Choroid plexus epithelial cell (primary cell): ENCODE data around the gene SPARC.

Experiments used
- DNase-seq: peaks from one replicate; pipeline ENCODE4 v3.0.0-alpha.2; 2010; ENCODE audit warnings: low read depth
- H3K4me3 ChIP-seq: 2 replicates; pipeline ENCODE4 v1.5.1; 2011; ENCODE audit warnings: low read depth, mild to moderate bottlenecking, control low read depth, low read length, moderate library complexity
- TF ChIP-seq, protein P1 (sequence below): conservative IDR thresholded peaks from 2 replicates; pipeline ENCODE4 v1.5.1; 2011; ENCODE audit warnings: low read depth, mild to moderate bottlenecking, control low read depth, inconsistent platforms, low read length, moderate library complexity

The SPARC gene

DNA sequence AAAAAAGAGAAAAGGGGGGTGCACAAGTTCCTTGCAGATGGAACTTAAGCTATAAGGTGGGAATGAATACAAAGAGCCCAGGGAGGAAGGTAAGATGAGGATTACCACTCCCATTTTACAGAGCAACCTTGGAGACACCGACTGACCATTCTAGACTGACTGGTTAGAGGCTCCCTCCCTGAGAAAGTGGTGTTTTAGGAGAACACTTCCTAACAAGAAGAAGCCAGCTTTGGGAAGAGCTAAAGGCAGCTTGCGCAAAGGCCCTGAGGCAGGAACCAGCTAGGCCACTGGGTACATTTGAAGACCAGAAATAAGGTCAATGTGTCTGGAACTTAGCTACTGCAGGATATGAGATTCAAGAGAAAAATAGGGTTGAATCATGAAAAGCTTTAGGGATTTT lies 38.6 kb downstream of the SPARC start:
- TF ChIP-seq, protein P1, sequence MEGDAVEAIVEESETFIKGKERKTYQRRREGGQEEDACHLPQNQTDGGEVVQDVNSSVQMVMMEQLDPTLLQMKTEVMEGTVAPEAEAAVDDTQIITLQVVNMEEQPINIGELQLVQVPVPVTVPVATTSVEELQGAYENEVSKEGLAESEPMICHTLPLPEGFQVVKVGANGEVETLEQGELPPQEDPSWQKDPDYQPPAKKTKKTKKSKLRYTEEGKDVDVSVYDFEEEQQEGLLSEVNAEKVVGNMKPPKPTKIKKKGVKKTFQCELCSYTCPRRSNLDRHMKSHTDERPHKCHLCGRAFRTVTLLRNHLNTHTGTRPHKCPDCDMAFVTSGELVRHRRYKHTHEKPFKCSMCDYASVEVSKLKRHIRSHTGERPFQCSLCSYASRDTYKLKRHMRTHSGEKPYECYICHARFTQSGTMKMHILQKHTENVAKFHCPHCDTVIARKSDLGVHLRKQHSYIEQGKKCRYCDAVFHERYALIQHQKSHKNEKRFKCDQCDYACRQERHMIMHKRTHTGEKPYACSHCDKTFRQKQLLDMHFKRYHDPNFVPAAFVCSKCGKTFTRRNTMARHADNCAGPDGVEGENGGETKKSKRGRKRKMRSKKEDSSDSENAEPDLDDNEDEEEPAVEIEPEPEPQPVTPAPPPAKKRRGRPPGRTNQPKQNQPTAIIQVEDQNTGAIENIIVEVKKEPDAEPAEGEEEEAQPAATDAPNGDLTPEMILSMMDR, result no peak
- no peak overlapping the region for H3K4me3 ChIP-seq
- no peak for DNase-seq

DNA sequence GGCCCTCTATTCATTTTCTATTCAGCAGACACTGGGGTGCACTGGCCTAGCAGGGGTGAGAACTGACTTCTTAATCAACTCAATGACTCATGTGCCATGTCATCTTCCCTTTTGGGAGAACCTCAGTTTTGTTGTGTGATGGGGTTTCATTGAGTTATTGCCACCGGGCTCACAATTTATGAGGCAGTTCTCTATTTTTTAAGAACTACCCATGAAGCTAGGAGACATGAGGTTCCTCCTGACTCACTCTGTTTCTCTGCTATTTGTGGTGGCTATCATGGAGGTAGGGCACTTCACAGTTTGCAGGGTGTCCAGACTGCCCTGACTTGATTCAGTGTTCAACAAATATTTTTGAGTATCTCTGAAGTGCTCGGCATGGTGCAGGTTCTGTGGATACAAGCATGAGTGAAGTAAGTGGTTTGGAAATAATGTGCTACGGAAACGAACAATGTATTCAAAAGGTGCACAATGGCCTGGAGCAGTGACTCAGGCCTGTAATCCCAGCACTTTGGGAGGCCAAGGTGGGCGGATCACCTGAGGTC lies 39.3 kb downstream of the SPARC start:
- H3K4me3 ChIP-seq, result no peak overlapping the region
- no peak for DNase-seq
- TF ChIP-seq, protein P1, result no peak

- TF ChIP-seq, protein P1, result no peak
- no peak overlapping the region for H3K4me3 ChIP-seq
- no peak for DNase-seq
Measured at GRCh38 chr5:151646334-151646733, 40.4 kb downstream of the SPARC start.

DNA sequence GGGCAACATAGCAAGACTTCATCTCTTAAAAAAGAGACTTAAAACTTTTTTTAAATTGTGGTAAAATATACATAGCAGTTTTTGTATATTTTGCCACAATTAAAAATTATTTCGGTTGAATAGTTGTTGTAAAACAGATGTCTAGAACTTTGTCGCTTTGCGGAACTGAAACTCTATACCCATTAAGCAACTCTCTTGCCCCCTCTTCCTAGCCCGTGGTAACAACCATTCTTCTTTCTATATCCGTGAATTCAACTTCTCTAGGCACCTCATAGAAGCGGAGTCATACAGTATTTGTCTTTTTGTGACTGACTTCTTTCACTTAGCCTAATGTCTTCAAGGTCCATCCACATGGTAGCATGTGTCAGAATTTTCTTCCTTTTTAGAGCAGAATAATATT lies 43.3 kb downstream of the SPARC start:
- no peak for DNase-seq
- no peak overlapping the region for H3K4me3 ChIP-seq
- TF ChIP-seq, protein P1, result no peak

- no peak for DNase-seq
- H3K4me3 ChIP-seq, result no peak overlapping the region
- TF ChIP-seq, protein P1, result no peak
Measured at GRCh38 chr5:151642472-151643140, 44.1 kb downstream of the SPARC start.

- TF ChIP-seq, protein P1, result no peak
- DNase-seq, result no peak
- no peak overlapping the region for H3K4me3 ChIP-seq
Measured at GRCh38 chr5:151638619-151639018, 48.1 kb downstream of the SPARC start.

GRCh38 chr5:151637676-151638075 lies 49.0 kb downstream of the SPARC start:
- TF ChIP-seq, protein P1, result no peak
- no peak overlapping the region for H3K4me3 ChIP-seq

More at GRCh38 chr5:151637676-151638075, 49.0 kb downstream of the SPARC start:
- DNase-seq, result no peak
